WTC11 (cell line): ENCODE data around the gene KSR1. TPM values are rescaled to one million over a fixed set of nuclear protein-coding genes. Genes with fewer than 3 reads are reported as not detected.

Source experiments
- ATAC-seq: fragments of 200-7000 bp; cut with Tn5 transposase; 2 replicates; pipeline ENCODE4 v1.10.0; 2021; ENCODE audit warnings: mild to moderate bottlenecking, moderate library complexity
- CTCF ChIA-PET: fragments of 300-600 bp; sonication (Branson Sonifier 250); formaldehyde crosslinking; loops from one replicate; lab custom pipeline; 2021; ENCODE audit warnings: antibody characterized with exemption; lab: Charles Lee
- POLR2A ChIA-PET: fragments of 350-600 bp; sonication (Branson Sonifier 250); formaldehyde crosslinking; loops from one replicate; lab custom pipeline; 2021; ENCODE audit warnings: antibody characterized with exemption; lab: Charles Lee
- DNase-seq: peaks from one replicate; pipeline ENCODE4 v3.0.0; 2021; ENCODE audit warnings: low spot score
- H3K27ac Mint-ChIP-seq: 2 replicates; pipeline ENCODE4 v1.8.0; 2021; ENCODE audit warnings: mixed read lengths
- H3K27me3 Mint-ChIP-seq: 2 replicates; pipeline ENCODE4 v1.8.0; 2021; ENCODE audit warnings: low read depth, mild to moderate bottlenecking, moderate library complexity, mixed read lengths
- H3K36me3 Mint-ChIP-seq: 2 replicates; pipeline ENCODE4 v1.8.0; 2021; ENCODE audit warnings: mixed read lengths
- H3K4me1 Mint-ChIP-seq: 2 replicates; pipeline ENCODE4 v1.8.0; 2022; ENCODE audit warnings: mixed read lengths
- H3K4me3 Mint-ChIP-seq: 2 replicates; pipeline ENCODE4 v1.8.0; 2021; ENCODE audit warnings: mild to moderate bottlenecking, moderate library complexity, mixed read lengths
- H3K9me3 Mint-ChIP-seq: 2 replicates; pipeline ENCODE4 v1.8.0; 2021; ENCODE audit warnings: mixed read lengths
- CREB1 ChIP-seq: sonication (generic); formaldehyde crosslinking; IDR thresholded peaks from 2 replicates; pipeline ENCODE4 v1.8.0; 2023; ENCODE audit warnings: mild to moderate bottlenecking, missing genetic modification reagents
- ESRRA ChIP-seq: sonication (generic); formaldehyde crosslinking; IDR thresholded peaks from 2 replicates; pipeline ENCODE4 v1.8.1; 2022; ENCODE audit warnings: mild to moderate bottlenecking, missing genetic modification reagents, borderline replicate concordance
- GABPB1 ChIP-seq: sonication (generic); formaldehyde crosslinking; IDR thresholded peaks from 2 replicates; pipeline ENCODE4 v1.8.1; 2023; ENCODE audit warnings: mild to moderate bottlenecking, missing genetic modification reagents
- HMGA2 ChIP-seq: fragments of 250-450 bp; sonication (Bioruptor Pico); IDR thresholded peaks from 2 replicates; pipeline ENCODE4 v1.4.0; 2021; ENCODE audit warnings: mild to moderate bottlenecking, moderate library complexity
- NFATC4 ChIP-seq: fragments of 250-450 bp; sonication (Bioruptor Pico); IDR thresholded peaks from 2 replicates; pipeline ENCODE4 v1.9.0; 2021; ENCODE audit warnings: mild to moderate bottlenecking
- NR2C2 ChIP-seq: sonication (generic); formaldehyde crosslinking; IDR thresholded peaks from 2 replicates; pipeline ENCODE4 v1.8.0; 2022; ENCODE audit warnings: mild to moderate bottlenecking, missing genetic modification reagents
- PRRX2 ChIP-seq: fragments of 250-450 bp; sonication (Bioruptor Pico); IDR thresholded peaks from 2 replicates; pipeline ENCODE4 v1.8.0; 2021; ENCODE audit warnings: mild to moderate bottlenecking
- ZNF138 ChIP-seq: sonication (generic); formaldehyde crosslinking; conservative IDR thresholded peaks from 2 replicates; pipeline ENCODE4 v1.8.1; 2022; ENCODE audit warnings: mild to moderate bottlenecking, moderate library complexity, missing genetic modification reagents
- ZNF423 ChIP-seq: fragments of 250-450 bp; sonication (Bioruptor Pico); IDR thresholded peaks from 2 replicates; pipeline ENCODE4 v2.1.2; 2022; ENCODE audit warnings: mild to moderate bottlenecking, moderate library complexity
- total RNA-seq: library from RNA; stranded (reverse); gene quantifications from 3 replicates; pipeline ENCODE4 v1.2.3, GENCODE V29; 2021
- TF ChIP-seq, protein P1 (sequence below): sonication (generic); formaldehyde crosslinking; IDR thresholded peaks from 2 replicates; pipeline ENCODE4 v1.8.0; 2022; ENCODE audit warnings: mild to moderate bottlenecking, missing genetic modification reagents
- TF ChIP-seq, protein P2 (sequence below): fragments of 250-450 bp; sonication (Bioruptor Pico); IDR thresholded peaks from 2 replicates; pipeline ENCODE4 v1.9.0; 2021; ENCODE audit warnings: mild to moderate bottlenecking
- TF ChIP-seq, protein P3 (sequence below): sonication (generic); formaldehyde crosslinking; IDR thresholded peaks from 2 replicates; pipeline ENCODE4 v1.8.0; 2023; ENCODE audit warnings: mild to moderate bottlenecking, missing genetic modification reagents
- TF ChIP-seq, protein P4 (sequence below): fragments of 250-450 bp; sonication (Bioruptor Pico); IDR thresholded peaks from 2 replicates; pipeline ENCODE4 v1.8.0; 2021; ENCODE audit warnings: mild to moderate bottlenecking
- TF ChIP-seq, protein P5 (sequence below): sonication (generic); formaldehyde crosslinking; IDR thresholded peaks from 2 replicates; pipeline ENCODE4 v1.8.1; 2023; ENCODE audit warnings: mild to moderate bottlenecking, missing genetic modification reagents, moderate library complexity
- TF ChIP-seq, protein P6 (sequence below): sonication (generic); formaldehyde crosslinking; IDR thresholded peaks from 2 replicates; pipeline ENCODE4 v1.8.0; 2023; ENCODE audit warnings: missing genetic modification reagents, mild to moderate bottlenecking, borderline replicate concordance
- TF ChIP-seq, protein P7 (sequence below): sonication (generic); formaldehyde crosslinking; IDR thresholded peaks from 2 replicates; pipeline ENCODE4 v1.8.1; 2023; ENCODE audit warnings: mild to moderate bottlenecking, missing genetic modification reagents
- TF ChIP-seq, protein P8 (sequence below): sonication (generic); formaldehyde crosslinking; conservative IDR thresholded peaks from 2 replicates; pipeline ENCODE4 v1.8.1; 2022; ENCODE audit warnings: mild to moderate bottlenecking, missing genetic modification reagents
- TF ChIP-seq, protein P9 (sequence below): sonication (generic); formaldehyde crosslinking; IDR thresholded peaks from 2 replicates; pipeline ENCODE4 v1.8.1; 2022; ENCODE audit warnings: low read depth, mild to moderate bottlenecking, moderate library complexity, missing genetic modification reagents, borderline replicate concordance

Gene KSR1
- total RNA-seq, 1 experiment from 2014 or later = 45.5 TPM

DNA sequence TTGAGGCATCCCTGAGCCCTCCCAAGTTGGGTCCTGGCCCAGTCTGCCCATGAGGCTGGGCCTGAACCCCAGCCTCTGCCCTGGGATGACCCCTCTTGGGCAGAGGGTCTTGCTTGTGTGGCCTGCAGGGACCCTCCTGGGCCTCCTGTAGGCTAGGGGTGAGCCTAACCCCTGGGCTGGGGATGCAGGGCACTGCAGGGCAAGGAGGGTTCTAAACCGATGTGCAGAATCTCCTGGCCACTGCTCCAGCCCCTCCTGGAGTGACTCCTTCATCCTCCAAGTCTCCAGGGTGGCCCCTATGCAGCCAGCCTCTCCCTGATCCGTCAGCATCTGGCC, 212.2 kb downstream of the KSR1 start:
- TF ChIP-seq ZNF423 (CRISPR knock-in tag) (no peak), HMGA2 (CRISPR knock-in tag) (no peak), ZNF138 (CRISPR knock-in tag) (no peak), CREB1 (no peak), ESRRA (no peak), GABPB1 (CRISPR knock-in tag) (no peak), NR2C2 (no peak), NFATC4 (CRISPR knock-in tag) (no peak), PRRX2 (no peak)
- TF ChIP-seq, protein P1, sequence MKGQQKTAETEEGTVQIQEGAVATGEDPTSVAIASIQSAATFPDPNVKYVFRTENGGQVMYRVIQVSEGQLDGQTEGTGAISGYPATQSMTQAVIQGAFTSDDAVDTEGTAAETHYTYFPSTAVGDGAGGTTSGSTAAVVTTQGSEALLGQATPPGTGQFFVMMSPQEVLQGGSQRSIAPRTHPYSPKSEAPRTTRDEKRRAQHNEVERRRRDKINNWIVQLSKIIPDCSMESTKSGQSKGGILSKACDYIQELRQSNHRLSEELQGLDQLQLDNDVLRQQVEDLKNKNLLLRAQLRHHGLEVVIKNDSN (CRISPR knock-in tag) = no peak
- TF ChIP-seq, protein P2, sequence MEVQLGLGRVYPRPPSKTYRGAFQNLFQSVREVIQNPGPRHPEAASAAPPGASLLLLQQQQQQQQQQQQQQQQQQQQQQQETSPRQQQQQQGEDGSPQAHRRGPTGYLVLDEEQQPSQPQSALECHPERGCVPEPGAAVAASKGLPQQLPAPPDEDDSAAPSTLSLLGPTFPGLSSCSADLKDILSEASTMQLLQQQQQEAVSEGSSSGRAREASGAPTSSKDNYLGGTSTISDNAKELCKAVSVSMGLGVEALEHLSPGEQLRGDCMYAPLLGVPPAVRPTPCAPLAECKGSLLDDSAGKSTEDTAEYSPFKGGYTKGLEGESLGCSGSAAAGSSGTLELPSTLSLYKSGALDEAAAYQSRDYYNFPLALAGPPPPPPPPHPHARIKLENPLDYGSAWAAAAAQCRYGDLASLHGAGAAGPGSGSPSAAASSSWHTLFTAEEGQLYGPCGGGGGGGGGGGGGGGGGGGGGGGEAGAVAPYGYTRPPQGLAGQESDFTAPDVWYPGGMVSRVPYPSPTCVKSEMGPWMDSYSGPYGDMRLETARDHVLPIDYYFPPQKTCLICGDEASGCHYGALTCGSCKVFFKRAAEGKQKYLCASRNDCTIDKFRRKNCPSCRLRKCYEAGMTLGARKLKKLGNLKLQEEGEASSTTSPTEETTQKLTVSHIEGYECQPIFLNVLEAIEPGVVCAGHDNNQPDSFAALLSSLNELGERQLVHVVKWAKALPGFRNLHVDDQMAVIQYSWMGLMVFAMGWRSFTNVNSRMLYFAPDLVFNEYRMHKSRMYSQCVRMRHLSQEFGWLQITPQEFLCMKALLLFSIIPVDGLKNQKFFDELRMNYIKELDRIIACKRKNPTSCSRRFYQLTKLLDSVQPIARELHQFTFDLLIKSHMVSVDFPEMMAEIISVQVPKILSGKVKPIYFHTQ (CRISPR knock-in tag) = no peak
- TF ChIP-seq, protein P3, sequence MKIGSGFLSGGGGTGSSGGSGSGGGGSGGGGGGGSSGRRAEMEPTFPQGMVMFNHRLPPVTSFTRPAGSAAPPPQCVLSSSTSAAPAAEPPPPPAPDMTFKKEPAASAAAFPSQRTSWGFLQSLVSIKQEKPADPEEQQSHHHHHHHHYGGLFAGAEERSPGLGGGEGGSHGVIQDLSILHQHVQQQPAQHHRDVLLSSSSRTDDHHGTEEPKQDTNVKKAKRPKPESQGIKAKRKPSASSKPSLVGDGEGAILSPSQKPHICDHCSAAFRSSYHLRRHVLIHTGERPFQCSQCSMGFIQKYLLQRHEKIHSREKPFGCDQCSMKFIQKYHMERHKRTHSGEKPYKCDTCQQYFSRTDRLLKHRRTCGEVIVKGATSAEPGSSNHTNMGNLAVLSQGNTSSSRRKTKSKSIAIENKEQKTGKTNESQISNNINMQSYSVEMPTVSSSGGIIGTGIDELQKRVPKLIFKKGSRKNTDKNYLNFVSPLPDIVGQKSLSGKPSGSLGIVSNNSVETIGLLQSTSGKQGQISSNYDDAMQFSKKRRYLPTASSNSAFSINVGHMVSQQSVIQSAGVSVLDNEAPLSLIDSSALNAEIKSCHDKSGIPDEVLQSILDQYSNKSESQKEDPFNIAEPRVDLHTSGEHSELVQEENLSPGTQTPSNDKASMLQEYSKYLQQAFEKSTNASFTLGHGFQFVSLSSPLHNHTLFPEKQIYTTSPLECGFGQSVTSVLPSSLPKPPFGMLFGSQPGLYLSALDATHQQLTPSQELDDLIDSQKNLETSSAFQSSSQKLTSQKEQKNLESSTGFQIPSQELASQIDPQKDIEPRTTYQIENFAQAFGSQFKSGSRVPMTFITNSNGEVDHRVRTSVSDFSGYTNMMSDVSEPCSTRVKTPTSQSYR = no peak
- TF ChIP-seq, protein P4, sequence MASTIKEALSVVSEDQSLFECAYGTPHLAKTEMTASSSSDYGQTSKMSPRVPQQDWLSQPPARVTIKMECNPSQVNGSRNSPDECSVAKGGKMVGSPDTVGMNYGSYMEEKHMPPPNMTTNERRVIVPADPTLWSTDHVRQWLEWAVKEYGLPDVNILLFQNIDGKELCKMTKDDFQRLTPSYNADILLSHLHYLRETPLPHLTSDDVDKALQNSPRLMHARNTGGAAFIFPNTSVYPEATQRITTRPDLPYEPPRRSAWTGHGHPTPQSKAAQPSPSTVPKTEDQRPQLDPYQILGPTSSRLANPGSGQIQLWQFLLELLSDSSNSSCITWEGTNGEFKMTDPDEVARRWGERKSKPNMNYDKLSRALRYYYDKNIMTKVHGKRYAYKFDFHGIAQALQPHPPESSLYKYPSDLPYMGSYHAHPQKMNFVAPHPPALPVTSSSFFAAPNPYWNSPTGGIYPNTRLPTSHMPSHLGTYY (CRISPR knock-in tag) = no peak
- TF ChIP-seq, protein P5, sequence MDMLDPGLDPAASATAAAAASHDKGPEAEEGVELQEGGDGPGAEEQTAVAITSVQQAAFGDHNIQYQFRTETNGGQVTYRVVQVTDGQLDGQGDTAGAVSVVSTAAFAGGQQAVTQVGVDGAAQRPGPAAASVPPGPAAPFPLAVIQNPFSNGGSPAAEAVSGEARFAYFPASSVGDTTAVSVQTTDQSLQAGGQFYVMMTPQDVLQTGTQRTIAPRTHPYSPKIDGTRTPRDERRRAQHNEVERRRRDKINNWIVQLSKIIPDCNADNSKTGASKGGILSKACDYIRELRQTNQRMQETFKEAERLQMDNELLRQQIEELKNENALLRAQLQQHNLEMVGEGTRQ (CRISPR knock-in tag) = no peak
- TF ChIP-seq, protein P6, sequence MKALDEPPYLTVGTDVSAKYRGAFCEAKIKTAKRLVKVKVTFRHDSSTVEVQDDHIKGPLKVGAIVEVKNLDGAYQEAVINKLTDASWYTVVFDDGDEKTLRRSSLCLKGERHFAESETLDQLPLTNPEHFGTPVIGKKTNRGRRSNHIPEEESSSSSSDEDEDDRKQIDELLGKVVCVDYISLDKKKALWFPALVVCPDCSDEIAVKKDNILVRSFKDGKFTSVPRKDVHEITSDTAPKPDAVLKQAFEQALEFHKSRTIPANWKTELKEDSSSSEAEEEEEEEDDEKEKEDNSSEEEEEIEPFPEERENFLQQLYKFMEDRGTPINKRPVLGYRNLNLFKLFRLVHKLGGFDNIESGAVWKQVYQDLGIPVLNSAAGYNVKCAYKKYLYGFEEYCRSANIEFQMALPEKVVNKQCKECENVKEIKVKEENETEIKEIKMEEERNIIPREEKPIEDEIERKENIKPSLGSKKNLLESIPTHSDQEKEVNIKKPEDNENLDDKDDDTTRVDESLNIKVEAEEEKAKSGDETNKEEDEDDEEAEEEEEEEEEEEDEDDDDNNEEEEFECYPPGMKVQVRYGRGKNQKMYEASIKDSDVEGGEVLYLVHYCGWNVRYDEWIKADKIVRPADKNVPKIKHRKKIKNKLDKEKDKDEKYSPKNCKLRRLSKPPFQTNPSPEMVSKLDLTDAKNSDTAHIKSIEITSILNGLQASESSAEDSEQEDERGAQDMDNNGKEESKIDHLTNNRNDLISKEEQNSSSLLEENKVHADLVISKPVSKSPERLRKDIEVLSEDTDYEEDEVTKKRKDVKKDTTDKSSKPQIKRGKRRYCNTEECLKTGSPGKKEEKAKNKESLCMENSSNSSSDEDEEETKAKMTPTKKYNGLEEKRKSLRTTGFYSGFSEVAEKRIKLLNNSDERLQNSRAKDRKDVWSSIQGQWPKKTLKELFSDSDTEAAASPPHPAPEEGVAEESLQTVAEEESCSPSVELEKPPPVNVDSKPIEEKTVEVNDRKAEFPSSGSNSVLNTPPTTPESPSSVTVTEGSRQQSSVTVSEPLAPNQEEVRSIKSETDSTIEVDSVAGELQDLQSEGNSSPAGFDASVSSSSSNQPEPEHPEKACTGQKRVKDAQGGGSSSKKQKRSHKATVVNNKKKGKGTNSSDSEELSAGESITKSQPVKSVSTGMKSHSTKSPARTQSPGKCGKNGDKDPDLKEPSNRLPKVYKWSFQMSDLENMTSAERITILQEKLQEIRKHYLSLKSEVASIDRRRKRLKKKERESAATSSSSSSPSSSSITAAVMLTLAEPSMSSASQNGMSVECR = no peak
- TF ChIP-seq, protein P7, sequence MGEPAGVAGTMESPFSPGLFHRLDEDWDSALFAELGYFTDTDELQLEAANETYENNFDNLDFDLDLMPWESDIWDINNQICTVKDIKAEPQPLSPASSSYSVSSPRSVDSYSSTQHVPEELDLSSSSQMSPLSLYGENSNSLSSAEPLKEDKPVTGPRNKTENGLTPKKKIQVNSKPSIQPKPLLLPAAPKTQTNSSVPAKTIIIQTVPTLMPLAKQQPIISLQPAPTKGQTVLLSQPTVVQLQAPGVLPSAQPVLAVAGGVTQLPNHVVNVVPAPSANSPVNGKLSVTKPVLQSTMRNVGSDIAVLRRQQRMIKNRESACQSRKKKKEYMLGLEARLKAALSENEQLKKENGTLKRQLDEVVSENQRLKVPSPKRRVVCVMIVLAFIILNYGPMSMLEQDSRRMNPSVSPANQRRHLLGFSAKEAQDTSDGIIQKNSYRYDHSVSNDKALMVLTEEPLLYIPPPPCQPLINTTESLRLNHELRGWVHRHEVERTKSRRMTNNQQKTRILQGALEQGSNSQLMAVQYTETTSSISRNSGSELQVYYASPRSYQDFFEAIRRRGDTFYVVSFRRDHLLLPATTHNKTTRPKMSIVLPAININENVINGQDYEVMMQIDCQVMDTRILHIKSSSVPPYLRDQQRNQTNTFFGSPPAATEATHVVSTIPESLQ = no peak
- TF ChIP-seq, protein P8, sequence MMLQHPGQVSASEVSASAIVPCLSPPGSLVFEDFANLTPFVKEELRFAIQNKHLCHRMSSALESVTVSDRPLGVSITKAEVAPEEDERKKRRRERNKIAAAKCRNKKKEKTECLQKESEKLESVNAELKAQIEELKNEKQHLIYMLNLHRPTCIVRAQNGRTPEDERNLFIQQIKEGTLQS (CRISPR knock-in tag) = no peak
- TF ChIP-seq, protein P9, sequence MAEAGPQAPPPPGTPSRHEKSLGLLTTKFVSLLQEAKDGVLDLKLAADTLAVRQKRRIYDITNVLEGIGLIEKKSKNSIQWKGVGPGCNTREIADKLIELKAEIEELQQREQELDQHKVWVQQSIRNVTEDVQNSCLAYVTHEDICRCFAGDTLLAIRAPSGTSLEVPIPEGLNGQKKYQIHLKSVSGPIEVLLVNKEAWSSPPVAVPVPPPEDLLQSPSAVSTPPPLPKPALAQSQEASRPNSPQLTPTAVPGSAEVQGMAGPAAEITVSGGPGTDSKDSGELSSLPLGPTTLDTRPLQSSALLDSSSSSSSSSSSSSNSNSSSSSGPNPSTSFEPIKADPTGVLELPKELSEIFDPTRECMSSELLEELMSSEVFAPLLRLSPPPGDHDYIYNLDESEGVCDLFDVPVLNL (CRISPR knock-in tag) = no peak
- Mint-ChIP-seq H3K4me1 (no peaks in the 10 kb centered on the region), H3K4me3 (no peak overlapping the region), H3K9me3 (no peaks in the 10 kb centered on the region), H3K27ac (no peak overlapping the region), H3K27me3 (no peaks in the 10 kb centered on the region), H3K36me3 (no peaks in the 10 kb centered on the region)
- POLR2A ChIA-PET = no interaction called here
- no peak for DNase-seq
- no peak for ATAC-seq
- CTCF ChIA-PET = no interaction called here
